Activated CD8-positive, alpha-beta T cell treated with anti-CD3 and anti-CD28 coated beads, Interleukin-2, amount 10 ng/mL, durations not matched to agents 7 days and 5 days (primary cell): ENCODE data around the gene OTUD4. TPM values are rescaled to one million over a fixed set of nuclear protein-coding genes. Genes with fewer than 3 reads are reported as not detected.

Source experiments
- ATAC-seq: fragments of 150-1000 bp; cut with Tn5 transposase; one replicate; pipeline ENCODE4 v1.10.0; 2021; ENCODE audit warnings: moderate library complexity
- CTCF ChIA-PET: fragments of 350-600 bp; sonication (Branson Sonifier 250); formaldehyde crosslinking; loops from one replicate; lab custom pipeline; 2021; ENCODE audit warnings: antibody characterized with exemption; lab: Charles Lee
- POLR2A ChIA-PET: fragments of 350-600 bp; sonication (Branson Sonifier 250); formaldehyde crosslinking; loops from one replicate; lab custom pipeline; 2021; ENCODE audit warnings: antibody characterized with exemption; lab: Charles Lee
- DNase-seq: peaks from one replicate; pipeline ENCODE4 v3.0.0-alpha.2; 2020
- H3K27ac Mint-ChIP-seq: one replicate; pipeline ENCODE4 v1.8.0; 2021; ENCODE audit warnings: mild to moderate bottlenecking, mixed read lengths
- H3K27me3 Mint-ChIP-seq: one replicate; pipeline ENCODE4 v1.8.0; 2021; ENCODE audit warnings: low read depth, mixed read lengths
- H3K36me3 Mint-ChIP-seq: one replicate; pipeline ENCODE4 v1.8.0; 2021; ENCODE audit warnings: low read depth, mixed read lengths
- H3K4me1 Mint-ChIP-seq: one replicate; pipeline ENCODE4 v1.8.0; 2021; ENCODE audit warnings: low read depth, mixed read lengths
- H3K4me3 Mint-ChIP-seq: one replicate; pipeline ENCODE4 v1.8.0; 2021; ENCODE audit warnings: mild to moderate bottlenecking, mixed read lengths
- H3K9me3 Mint-ChIP-seq: one replicate; pipeline ENCODE4 v1.8.0; 2022; ENCODE audit warnings: mixed read lengths; ENCODE audit not compliant: insufficient read depth
- total RNA-seq, 2 experiments: library from RNA; stranded (reverse); gene quantifications; one replicate each; pipeline ENCODE4 v1.2.3, GENCODE V29; 2021

The OTUD4 gene
- total RNA-seq, 2 experiments from 2014 or later = 39.4 to 43.6 TPM

- ATAC-seq (no peak), DNase-seq (no peak)
- peaks cover 48% of the 10 kb centered on the region for H3K4me1 Mint-ChIP-seq
- H3K27me3 Mint-ChIP-seq = no peaks in the 10 kb centered on the region
- no peaks in the 10 kb centered on the region for H3K9me3 Mint-ChIP-seq
- H3K4me3 Mint-ChIP-seq = peak overlapping the region; percentile 88
- peaks cover 19% of the 10 kb centered on the region for H3K36me3 Mint-ChIP-seq
- POLR2A ChIA-PET = interaction anchor here (0.6 to 3.5 kb wide), 6 partner anchors 16 to 439 kb away, joined by 3 to 27 read pairs (median 4); partner anchors contain the start of genes ABCE1 and ANAPC10
- H3K27ac Mint-ChIP-seq = peak overlapping the region; percentile 93
- CTCF ChIA-PET = interaction anchor here (0.9 to 2.7 kb wide), 5 partner anchors 51 to 439 kb away, joined by 3 to 10 read pairs (median 5); partner anchors contain the start of genes ABCE1 and ANAPC10
Observed at GRCh38 chr4:145177906-145178538, 2.4 kb downstream of the OTUD4 start.

DNA sequence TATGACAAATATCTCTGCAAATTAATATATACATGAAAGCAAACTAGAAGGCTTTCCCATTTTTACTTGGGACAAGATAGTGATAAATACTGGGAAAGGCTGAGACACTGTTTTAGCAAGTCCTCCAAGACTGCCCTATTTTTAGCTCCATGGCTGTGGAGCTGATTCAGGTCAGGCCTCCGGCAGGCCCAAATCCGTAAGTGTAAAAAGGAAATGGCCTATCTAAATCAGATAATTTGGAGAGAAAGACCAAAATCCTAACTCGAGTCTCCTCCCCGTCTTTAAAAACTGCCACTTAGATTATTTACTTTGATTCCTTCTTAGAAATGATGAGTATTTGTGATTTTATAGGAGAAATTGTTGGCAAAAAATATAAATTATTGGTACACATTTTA is 2.9 kb downstream of the OTUD4 start:
- Mint-ChIP-seq H3K4me1 (peaks cover 51% of the 10 kb centered on the region), H3K27ac (peak overlapping the region; percentile 93), H3K27me3 (no peaks in the 10 kb centered on the region), H3K9me3 (no peaks in the 10 kb centered on the region), H3K4me3 (peak overlapping the region; percentile 88), H3K36me3 (peaks cover 23% of the 10 kb centered on the region)
- no peak for DNase-seq
- CTCF ChIA-PET = interaction anchor here (0.9 to 2.7 kb wide), 3 partner anchors 51 to 440 kb away, joined by 3 to 10 read pairs (median 4); no protein-coding TSS in a partner anchor
- POLR2A ChIA-PET = interaction anchor here (0.6 to 3.5 kb wide), 4 partner anchors 10 to 79 kb away, joined by 3 to 27 read pairs (median 7); partner anchors contain the start of genes ABCE1 and ANAPC10
- ATAC-seq = no peak

DNA sequence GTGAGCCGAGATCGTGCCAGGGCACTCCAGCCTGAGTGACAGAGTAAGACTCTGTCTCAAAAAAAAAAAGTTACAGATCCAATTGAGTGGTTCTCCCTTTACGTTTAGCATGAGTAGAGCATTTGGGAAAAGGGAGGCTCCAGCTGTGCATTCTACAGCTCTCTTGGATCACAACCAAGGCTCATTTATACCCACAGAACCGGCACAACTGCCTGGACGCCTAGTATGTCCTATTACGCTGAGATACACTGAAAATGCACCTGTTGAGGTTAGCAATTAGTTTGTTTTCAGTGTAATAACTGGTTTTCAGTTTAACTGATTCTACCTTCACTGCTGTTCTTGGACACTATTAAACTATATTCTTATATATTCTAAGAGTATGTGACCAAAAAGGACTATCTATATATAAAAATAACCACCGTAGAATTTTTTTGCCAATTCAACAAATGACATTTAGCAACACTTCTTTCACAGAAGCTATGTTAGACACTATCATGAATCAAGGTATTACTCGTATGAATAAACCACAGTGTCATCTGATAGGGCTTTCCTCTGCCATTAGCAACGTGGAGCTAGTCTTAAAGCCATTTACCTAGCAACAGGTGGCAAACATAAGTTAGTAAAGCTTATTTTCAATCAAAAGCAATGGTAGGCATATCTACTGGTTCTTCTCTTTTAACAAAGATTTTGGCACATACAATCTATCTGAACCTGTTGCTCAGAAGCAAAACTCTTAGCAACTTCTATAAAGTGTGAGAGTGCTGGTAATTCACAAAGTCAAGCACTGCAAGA is 3.6 kb downstream of the OTUD4 start:
- ATAC-seq = no peak
- no peaks in the 10 kb centered on the region for H3K27me3 Mint-ChIP-seq
- no peak for DNase-seq
- peaks cover 26% of the 10 kb centered on the region for H3K36me3 Mint-ChIP-seq
- no peaks in the 10 kb centered on the region for H3K9me3 Mint-ChIP-seq
- peak overlapping the region; percentile 93 for H3K27ac Mint-ChIP-seq
- ChIA-PET POLR2A (interaction anchor here (0.6 to 3.5 kb wide), 4 partner anchors 8 to 78 kb away, joined by 3 to 27 read pairs (median 7); partner anchors contain the start of genes ABCE1 and ANAPC10), CTCF (interaction anchor here (1.0 kb wide), 1 partner anchor 50 kb away, joined by 4 read pairs; no protein-coding TSS in a partner anchor)
- H3K4me1 Mint-ChIP-seq = peaks cover 47% of the 10 kb centered on the region
- H3K4me3 Mint-ChIP-seq = peak overlapping the region; percentile 88

GRCh38 chr4:145171911-145172310 is 8.5 kb downstream of the OTUD4 start:
- ChIA-PET CTCF (no interaction called here), POLR2A (no interaction called here)
- peaks cover 52% of the 10 kb centered on the region for H3K36me3 Mint-ChIP-seq
- no peak for DNase-seq
- no peak for ATAC-seq
- no peaks in the 10 kb centered on the region for H3K9me3 Mint-ChIP-seq
- no peak overlapping the region for H3K4me3 Mint-ChIP-seq
- no peak overlapping the region for H3K27ac Mint-ChIP-seq
- H3K4me1 Mint-ChIP-seq = peaks cover 40% of the 10 kb centered on the region
- H3K27me3 Mint-ChIP-seq = no peaks in the 10 kb centered on the region

- Mint-ChIP-seq H3K4me1 (peaks cover 32% of the 10 kb centered on the region), H3K9me3 (no peaks in the 10 kb centered on the region), H3K4me3 (no peak overlapping the region), H3K27ac (no peak overlapping the region), H3K27me3 (no peaks in the 10 kb centered on the region), H3K36me3 (peaks cover 57% of the 10 kb centered on the region)
- CTCF ChIA-PET = no interaction called here
- ATAC-seq (no peak), DNase-seq (no peak)
- POLR2A ChIA-PET = interaction anchor here (1.1 to 1.7 kb wide), 2 partner anchors 9 to 16 kb away, joined by 5 read pairs; no protein-coding TSS in a partner anchor
Observed at GRCh38 chr4:145170223-145170622, 10.2 kb downstream of the OTUD4 start.

GRCh38 chr4:145168581-145169187 is 11.7 kb downstream of the OTUD4 start:
- H3K27ac Mint-ChIP-seq = no peak overlapping the region
- CTCF ChIA-PET = no interaction called here
- POLR2A ChIA-PET = interaction anchor here (1.7 kb wide), 1 partner anchor 11 kb away, joined by 5 read pairs; no protein-coding TSS in a partner anchor

GRCh38 chr4:145167887-145168286 is 12.5 kb downstream of the OTUD4 start:
- Mint-ChIP-seq H3K4me3 (no peak overlapping the region), H3K27me3 (no peaks in the 10 kb centered on the region), H3K4me1 (peaks cover 18% of the 10 kb centered on the region), H3K27ac (no peak overlapping the region), H3K9me3 (no peaks in the 10 kb centered on the region), H3K36me3 (peaks cover 45% of the 10 kb centered on the region)
- ChIA-PET CTCF (no interaction called here), POLR2A (interaction anchor here (0.9 to 1.4 kb wide), 2 partner anchors 9 to 11 kb away, joined by 4 to 11 read pairs; no protein-coding TSS in a partner anchor)
- no peak for ATAC-seq
- no peak for DNase-seq

More at GRCh38 chr4:145168581-145169187, 11.7 kb downstream of the OTUD4 start:
- Mint-ChIP-seq H3K4me1 (peaks cover 22% of the 10 kb centered on the region), H3K4me3 (no peak overlapping the region), H3K27me3 (no peaks in the 10 kb centered on the region), H3K36me3 (peaks cover 47% of the 10 kb centered on the region), H3K9me3 (no peaks in the 10 kb centered on the region)
- DNase-seq (no peak), ATAC-seq (no peak)

- H3K9me3 Mint-ChIP-seq = no peaks in the 10 kb centered on the region
- DNase-seq (no peak), ATAC-seq (no peak)
- no peaks in the 10 kb centered on the region for H3K27me3 Mint-ChIP-seq
- peak overlapping the region; percentile 36 for H3K27ac Mint-ChIP-seq
- ChIA-PET POLR2A (interaction anchor here (0.5 to 1.1 kb wide), 2 partner anchors 16 to 35 kb away, joined by 3 read pairs; no protein-coding TSS in a partner anchor), CTCF (no interaction called here)
- no peak overlapping the region for H3K4me3 Mint-ChIP-seq
- H3K4me1 Mint-ChIP-seq = peaks cover 2% of the 10 kb centered on the region
- peaks cover 34% of the 10 kb centered on the region for H3K36me3 Mint-ChIP-seq
Observed at GRCh38 chr4:145161549-145161948, 18.8 kb downstream of the OTUD4 start.

DNA sequence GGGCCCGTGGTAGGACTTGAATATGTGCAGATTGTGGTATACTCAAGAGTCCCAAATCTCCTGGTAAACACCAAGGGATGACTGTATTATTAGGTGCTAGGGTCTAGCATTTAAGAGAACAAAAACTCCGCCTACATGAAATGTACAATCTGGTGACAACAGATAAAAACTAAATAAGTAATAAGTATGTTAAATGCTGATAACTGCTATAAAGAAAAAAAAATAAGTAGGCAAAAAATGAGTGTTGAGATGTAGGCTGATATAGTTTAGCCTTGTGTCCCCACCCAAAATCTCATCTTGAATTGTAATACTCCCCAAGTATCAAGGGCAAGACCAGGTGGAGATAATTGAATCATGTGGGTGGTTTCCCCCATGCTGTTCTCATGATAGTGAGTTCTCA is 23.4 kb downstream of the OTUD4 start:
- Mint-ChIP-seq H3K9me3 (no peaks in the 10 kb centered on the region), H3K27me3 (no peaks in the 10 kb centered on the region), H3K36me3 (peaks cover 57% of the 10 kb centered on the region), H3K4me1 (peaks cover 15% of the 10 kb centered on the region), H3K4me3 (no peak overlapping the region), H3K27ac (no peak overlapping the region)
- ChIA-PET CTCF (no interaction called here), POLR2A (no interaction called here)
- DNase-seq = no peak
- no peak for ATAC-seq

DNA sequence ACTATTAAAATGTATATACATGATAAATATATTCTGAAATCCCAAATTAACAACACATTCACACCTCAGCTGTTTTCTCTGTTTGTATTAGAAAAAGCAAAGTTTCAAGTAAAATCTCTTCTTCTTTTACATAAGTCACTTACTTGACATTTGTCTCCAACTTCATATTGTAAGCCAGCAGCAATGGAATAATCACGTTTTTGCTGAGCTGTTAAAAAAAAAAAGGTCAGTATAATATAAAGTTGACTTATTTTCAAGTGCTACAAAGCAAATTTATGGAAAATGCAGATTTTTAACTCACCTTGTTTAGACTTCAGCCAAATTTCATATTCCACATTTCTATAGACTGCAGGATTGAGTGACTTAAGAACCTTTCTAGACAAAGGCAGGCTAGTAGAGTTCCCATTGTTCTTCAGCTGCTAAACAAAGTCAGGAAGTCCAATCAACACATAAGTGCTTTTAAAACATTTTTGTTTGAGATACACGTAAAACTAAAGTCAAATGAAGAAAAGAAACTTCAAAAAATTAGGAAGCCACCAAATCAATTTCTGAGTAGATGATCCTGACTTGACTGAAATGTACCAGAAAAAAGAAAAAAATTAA is 25.0 kb downstream of the OTUD4 start:
- H3K27me3 Mint-ChIP-seq = no peaks in the 10 kb centered on the region
- POLR2A ChIA-PET = no interaction called here
- CTCF ChIA-PET = interaction anchor here (0.6 to 1.2 kb wide), 3 partner anchors 13 to 461 kb away, joined by 3 to 5 read pairs (median 3); no protein-coding TSS in a partner anchor
- H3K4me1 Mint-ChIP-seq = peaks cover 13% of the 10 kb centered on the region
- H3K9me3 Mint-ChIP-seq = no peaks in the 10 kb centered on the region
- no peak for DNase-seq
- no peak overlapping the region for H3K27ac Mint-ChIP-seq
- H3K36me3 Mint-ChIP-seq = peaks cover 52% of the 10 kb centered on the region
- ATAC-seq = no peak
- H3K4me3 Mint-ChIP-seq = no peak overlapping the region

DNA sequence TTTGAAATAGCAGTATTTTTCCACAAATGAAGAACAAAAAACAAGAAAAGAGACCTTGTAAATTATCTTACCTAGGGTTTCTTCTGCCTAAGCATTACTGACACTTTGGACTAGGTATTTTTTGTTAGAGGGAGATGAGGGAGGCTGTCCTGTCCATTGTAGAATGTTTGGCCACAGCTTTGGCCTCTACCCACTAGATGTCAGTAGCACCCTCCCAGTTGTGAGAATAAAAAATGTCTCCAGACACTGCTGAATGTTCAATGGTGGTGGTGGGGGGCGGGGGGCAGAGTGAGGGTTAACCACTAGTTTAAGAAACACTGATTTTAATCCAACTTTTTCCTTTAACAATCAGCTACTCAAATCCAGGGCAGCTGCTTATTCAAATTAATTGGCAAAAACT is 25.8 kb downstream of the OTUD4 start:
- peaks cover 59% of the 10 kb centered on the region for H3K36me3 Mint-ChIP-seq
- no peak for DNase-seq
- H3K4me1 Mint-ChIP-seq = peaks cover 13% of the 10 kb centered on the region
- no peak for ATAC-seq
- CTCF ChIA-PET = interaction anchor here (0.9 to 1.2 kb wide), 2 partner anchors 93 to 462 kb away, joined by 3 to 5 read pairs; no protein-coding TSS in a partner anchor
- no peaks in the 10 kb centered on the region for H3K27me3 Mint-ChIP-seq
- POLR2A ChIA-PET = interaction anchor here (0.6 to 1.3 kb wide), 2 partner anchors 15 to 23 kb away, joined by 3 to 5 read pairs; no protein-coding TSS in a partner anchor
- H3K4me3 Mint-ChIP-seq = no peak overlapping the region
- H3K9me3 Mint-ChIP-seq = no peaks in the 10 kb centered on the region
- H3K27ac Mint-ChIP-seq = no peak overlapping the region
